Measurements from ENCODE around the gene MARCHF6. TPM values are rescaled to one million over a fixed set of nuclear protein-coding genes. Genes with fewer than 3 reads are reported as not detected.

MARCHF6 gene
- total and polyA plus RNA-seq, 2 of the 8 experiments (the other 6 are each of a cell fraction or from before 2014, with no cell fraction given): 93.1 to 118 TPM

DNA sequence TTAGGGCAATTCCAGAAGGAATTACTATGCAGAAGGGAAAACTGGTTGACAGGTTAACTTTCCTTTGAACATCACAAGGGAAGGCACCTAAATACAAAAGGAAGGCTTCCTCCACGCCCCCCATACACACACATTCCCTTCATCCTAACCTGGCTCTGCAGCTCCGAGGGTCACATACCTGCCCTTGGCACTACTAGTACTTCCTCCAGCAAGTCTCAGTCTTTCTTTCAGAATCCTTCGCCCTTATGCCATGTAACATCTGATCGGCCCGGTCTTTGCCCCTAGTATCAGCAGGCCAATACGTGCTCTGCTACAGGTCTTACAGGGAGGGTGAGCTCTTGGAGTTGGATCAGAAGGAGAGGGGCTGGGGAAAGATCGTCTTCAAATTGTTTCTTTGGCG is 1.6 kb upstream of the MARCHF6 start (continued):
- TF ChIP-seq RXRA (IDR thresholded peaks at IDR 0.05; ENCODE audit: insufficient read depth, low read depth, low read length) (no peak), CEBPB (IDR thresholded peaks at IDR 0.05; ENCODE audit: low read depth, low read length) (no peak), CTBP2 (IDR thresholded peaks at IDR 0.05; ENCODE audit: borderline replicate concordance, insufficient read depth, insufficient read length, low read length) (no peak), CHD2 (IDR thresholded peaks at IDR 0.05; ENCODE audit: low read length) (no peak), BACH1 (IDR thresholded peaks at IDR 0.05; ENCODE audit: low read length) (no peak), SAP30 (IDR thresholded peaks at IDR 0.05; ENCODE audit: insufficient read depth, insufficient replicate concordance, low read length) (no peak), RFX5 (IDR thresholded peaks at IDR 0.05; ENCODE audit: borderline replicate concordance, low read depth, low read length) (no peak), POLR2AphosphoS5 (IDR thresholded peaks at IDR 0.05; ENCODE audit: low read depth, low read length) (no peak), SIRT6 (IDR thresholded peaks at IDR 0.05; ENCODE audit: low read length) (no peak), EZH2 (IDR thresholded peaks at IDR 0.05; ENCODE audit: low read depth, low read length, severe bottlenecking) (no peak)

Measured in H1 (cell line).